ENCODE data around the gene CAPN13. TPM values are rescaled to one million over a fixed set of nuclear protein-coding genes. Genes with fewer than 3 reads are reported as not detected.

Gene CAPN13
- total RNA-seq, 2 experiments from 2014 or later, result not detected

DNA sequence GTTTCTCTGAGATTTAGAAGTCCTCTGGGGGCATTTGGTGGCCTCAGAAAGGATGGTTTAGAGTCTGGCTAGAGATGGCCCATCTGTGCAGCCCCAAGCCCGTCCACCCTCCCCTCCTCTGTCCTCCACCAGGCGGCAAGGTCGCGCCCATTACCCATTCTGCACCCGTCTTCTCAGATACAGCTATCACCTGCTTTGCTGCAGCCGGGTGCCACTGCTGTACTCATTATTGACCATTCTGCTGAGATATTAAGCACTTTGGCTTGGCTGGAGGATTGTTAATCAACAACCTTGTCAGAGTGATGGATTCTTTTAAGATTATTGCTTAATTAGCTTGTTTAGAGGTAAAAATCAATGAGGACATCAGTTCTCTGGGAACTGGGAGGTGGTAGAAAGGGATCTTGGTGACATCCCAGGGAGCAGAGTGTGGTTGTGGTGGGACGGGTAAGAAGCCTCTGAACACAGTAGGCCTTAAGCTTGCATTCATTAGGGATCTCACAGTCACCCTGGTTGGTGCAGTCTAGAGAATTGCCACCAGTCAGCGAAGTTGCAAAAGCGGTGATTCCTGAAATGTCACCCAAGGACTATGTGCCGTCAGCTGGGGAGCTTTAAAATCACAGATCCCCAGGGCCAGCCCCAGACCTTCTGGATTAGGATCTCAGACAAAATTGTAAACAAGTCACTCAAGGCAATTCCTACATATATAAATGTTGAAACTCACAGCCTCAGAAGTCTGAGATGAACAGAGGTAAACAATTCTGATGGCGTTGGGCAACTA is 90.9 kb downstream of the CAPN13 start:
- intact Hi-C loops (cut with DNase I, micrococcal nuclease), result no loop called here
- no peak for DNase-seq
- ATAC-seq (ENCODE audit: poor library complexity), result no peak
- Mint-ChIP-seq H3K27me3 (no peaks in the 10 kb centered on the region), H3K9me3 (no peaks in the 10 kb centered on the region), H3K4me1 (ENCODE audit: low read depth) (no peaks in the 10 kb centered on the region), H3K36me3 (ENCODE audit: low read depth) (no peaks in the 10 kb centered on the region), H3K4me3 (no peak overlapping the region), H3K27ac (no peak overlapping the region)
- H3K4me1 ChIP-seq (ENCODE audit: insufficient read depth, low read length), result peaks cover 7% of the 10 kb centered on the region
- H3K27ac ChIP-seq (ENCODE audit: low read depth in 1 of 2, low read length in 2 of 2), result no peak overlapping the region
- no peak for TF ChIP-seq CTCF (IDR thresholded peaks at IDR 0.05)
- POLR2A ChIA-PET, result no interaction called here
- H3K27me3 ChIP-seq (ENCODE audit: control insufficient read depth in 1 of 2, insufficient read depth in 2 of 2, low read length in 2 of 2), result peaks cover 0 to 2% of the 10 kb centered on the region in 2 experiments
- H3K36me3 ChIP-seq (ENCODE audit: insufficient read depth, low read length), result no peaks in the 10 kb centered on the region
- CTCF ChIA-PET, result no interaction called here
- H3K4me3 ChIP-seq (ENCODE audit: low read length), result no peak overlapping the region
- peaks cover 0 to under 1% of the 10 kb centered on the region in 2 experiments for H3K9me3 ChIP-seq (ENCODE audit: control insufficient read depth in 1 of 2, insufficient read depth in 1 of 2, low read length in 2 of 2)

- DNase-seq, result peak in 1 of 14 experiments; percentile 26
- Mint-ChIP-seq H3K27ac (no peak overlapping the region), H3K36me3 (ENCODE audit: low read depth) (no peaks in the 10 kb centered on the region), H3K4me1 (ENCODE audit: low read depth) (no peaks in the 10 kb centered on the region), H3K4me3 (no peak overlapping the region), H3K9me3 (no peaks in the 10 kb centered on the region), H3K27me3 (no peaks in the 10 kb centered on the region)
- ATAC-seq (ENCODE audit: poor library complexity), result no peak
- CTCF ChIA-PET, result interaction anchor here (0.6 to 4.4 kb wide), 5 partner anchors 8 to 1216 kb away, joined by 3 to 47 read pairs (median 5); no protein-coding TSS in a partner anchor
- POLR2A ChIA-PET, result no interaction called here
- Histone ChIP-seq H3K27ac (ENCODE audit: low read depth in 1 of 2, low read length in 2 of 2) (no peak overlapping the region), H3K27me3 (ENCODE audit: control insufficient read depth in 1 of 2, insufficient read depth in 2 of 2, low read length in 2 of 2) (no peaks in the 10 kb centered on the region), H3K9me3 (ENCODE audit: control insufficient read depth in 1 of 2, insufficient read depth in 1 of 2, low read length in 2 of 2) (no peaks in the 10 kb centered on the region), H3K4me3 (ENCODE audit: low read length) (no peak overlapping the region), H3K36me3 (ENCODE audit: insufficient read depth, low read length) (no peaks in the 10 kb centered on the region), H3K4me1 (ENCODE audit: insufficient read depth, low read length) (peaks cover 7% of the 10 kb centered on the region)
- intact Hi-C loops (cut with DNase I, micrococcal nuclease), result loop anchor here (1.0 to 5.0 kb wide), 6 partner anchors 148 to 810 kb away; no protein-coding TSS in a partner anchor
- TF ChIP-seq CTCF (IDR thresholded peaks at IDR 0.05), result no peak
Observed at GRCh38 chr2:30714811-30715709, 92.2 kb downstream of the CAPN13 start.

DNA sequence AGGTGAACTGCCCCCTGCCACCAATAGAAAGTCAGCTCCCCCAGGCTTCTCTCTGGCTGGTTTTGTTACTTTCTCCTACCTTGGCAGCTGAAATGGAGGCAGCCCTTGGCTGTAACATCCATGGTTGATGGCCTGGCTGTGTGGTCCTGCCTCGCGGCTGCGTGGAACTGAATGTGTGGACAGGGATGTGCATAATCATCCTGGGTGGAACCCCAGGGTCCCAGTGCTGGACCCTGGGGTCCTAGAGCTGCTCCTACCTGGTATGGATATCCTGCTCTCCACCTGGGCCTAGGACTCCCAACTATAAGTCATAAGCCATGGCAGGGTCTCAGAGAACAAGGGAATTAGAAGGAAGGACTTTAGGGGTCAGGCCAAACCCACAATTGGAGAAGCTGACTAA is 93.5 kb downstream of the CAPN13 start:
- intact Hi-C loops (cut with DNase I, micrococcal nuclease), result loop anchor here (1.0 to 5.0 kb wide), 6 partner anchors 149 to 812 kb away; no protein-coding TSS in a partner anchor
- Mint-ChIP-seq H3K27ac (peak overlapping the region; percentile 42), H3K36me3 (ENCODE audit: low read depth) (no peaks in the 10 kb centered on the region)

More for the DNA sequence above, 93.5 kb downstream of the CAPN13 start:
- H3K27me3 Mint-ChIP-seq, result no peaks in the 10 kb centered on the region
- Histone ChIP-seq H3K36me3 (ENCODE audit: insufficient read depth, low read length) (no peaks in the 10 kb centered on the region), H3K9me3 (ENCODE audit: control insufficient read depth in 1 of 2, insufficient read depth in 1 of 2, low read length in 2 of 2) (no peaks in the 10 kb centered on the region), H3K4me3 (ENCODE audit: low read length) (no peak overlapping the region), H3K4me1 (ENCODE audit: insufficient read depth, low read length) (peaks cover 7% of the 10 kb centered on the region), H3K27ac (ENCODE audit: low read depth in 1 of 2, low read length in 2 of 2) (no peak overlapping the region), H3K27me3 (ENCODE audit: control insufficient read depth in 1 of 2, insufficient read depth in 2 of 2, low read length in 2 of 2) (no peaks in the 10 kb centered on the region)
- ATAC-seq (ENCODE audit: poor library complexity), result no peak
- no peaks in the 10 kb centered on the region for H3K9me3 Mint-ChIP-seq
- no peak for TF ChIP-seq CTCF (IDR thresholded peaks at IDR 0.05)
- ChIA-PET POLR2A (interaction anchor here (0.8 to 1.5 kb wide), 3 partner anchors 549 to 567 kb away, joined by 3 to 7 read pairs (median 3); partner anchors contain the start of gene YPEL5), CTCF (interaction anchor here (0.8 to 4.4 kb wide), 3 partner anchors 13 to 549 kb away, joined by 3 to 47 read pairs (median 5); no protein-coding TSS in a partner anchor)
- H3K4me3 Mint-ChIP-seq, result no peak overlapping the region
- DNase-seq, result no peak
- no peaks in the 10 kb centered on the region for H3K4me1 Mint-ChIP-seq (ENCODE audit: low read depth)

Measured in CD4-positive, alpha-beta T cell (primary cell).